Uterus (tissue), 2 donors: ENCODE data around the gene FAM90A1.
"Not testable (repeated sequence)": the region's sequence is repeated elsewhere in the genome, so short reads cannot be mapped to it uniquely, and the experiment has no call there.

ENCODE experiments used
- POLR2A ChIP-seq, 2 donors: fragments of 450-650 bp; IDR thresholded peaks; one replicate each; pipeline ENCODE4 v1.6.1; 2016; ENCODE audit warnings: antibody characterized with exemption in 2 of 2, mild to moderate bottlenecking in 1 of 2, moderate library complexity in 1 of 2
- TF ChIP-seq, protein P1 (sequence below), 4 experiments: fragments of 200-600 bp in 2 of 4; fragments of 450-650 bp in 2 of 4; sonication (generic) in 2 of 4; IDR thresholded peaks; one replicate each; pipeline ENCODE4 v1.5.1; 2016 to 2019; ENCODE audit warnings: antibody characterized with exemption in 4 of 4, mild to moderate bottlenecking in 2 of 4, moderate library complexity in 1 of 4

GRCh38 chr12:8252056-8252818 is 24.8 kb upstream of the FAM90A1 start:
- TF ChIP-seq, protein P1, sequence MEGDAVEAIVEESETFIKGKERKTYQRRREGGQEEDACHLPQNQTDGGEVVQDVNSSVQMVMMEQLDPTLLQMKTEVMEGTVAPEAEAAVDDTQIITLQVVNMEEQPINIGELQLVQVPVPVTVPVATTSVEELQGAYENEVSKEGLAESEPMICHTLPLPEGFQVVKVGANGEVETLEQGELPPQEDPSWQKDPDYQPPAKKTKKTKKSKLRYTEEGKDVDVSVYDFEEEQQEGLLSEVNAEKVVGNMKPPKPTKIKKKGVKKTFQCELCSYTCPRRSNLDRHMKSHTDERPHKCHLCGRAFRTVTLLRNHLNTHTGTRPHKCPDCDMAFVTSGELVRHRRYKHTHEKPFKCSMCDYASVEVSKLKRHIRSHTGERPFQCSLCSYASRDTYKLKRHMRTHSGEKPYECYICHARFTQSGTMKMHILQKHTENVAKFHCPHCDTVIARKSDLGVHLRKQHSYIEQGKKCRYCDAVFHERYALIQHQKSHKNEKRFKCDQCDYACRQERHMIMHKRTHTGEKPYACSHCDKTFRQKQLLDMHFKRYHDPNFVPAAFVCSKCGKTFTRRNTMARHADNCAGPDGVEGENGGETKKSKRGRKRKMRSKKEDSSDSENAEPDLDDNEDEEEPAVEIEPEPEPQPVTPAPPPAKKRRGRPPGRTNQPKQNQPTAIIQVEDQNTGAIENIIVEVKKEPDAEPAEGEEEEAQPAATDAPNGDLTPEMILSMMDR (IDR thresholded peaks at IDR 0.05): not testable (repeated sequence)
- not testable (repeated sequence) for TF ChIP-seq POLR2A (IDR thresholded peaks at IDR 0.05)
